Activated CD8-positive, alpha-beta memory T cell treated with anti-CD3 and anti-CD28 coated beads, Interleukin-2, amount 50 U/mL, for 1 hour (primary cell): ENCODE data around the gene CIAO3.
A peak's percentile ranks its signal among the peaks of the same experiment; 100 is the strongest.
"Not testable (repeated sequence)": the region's sequence is repeated elsewhere in the genome, so short reads cannot be mapped to it uniquely, and the experiment has no call there.

Experiments
- DNase-seq: peaks from one replicate; pipeline ENCODE4 v3.0.0-alpha.2; 2020; ENCODE audit errors: extremely low read depth

CIAO3 gene

DNA sequence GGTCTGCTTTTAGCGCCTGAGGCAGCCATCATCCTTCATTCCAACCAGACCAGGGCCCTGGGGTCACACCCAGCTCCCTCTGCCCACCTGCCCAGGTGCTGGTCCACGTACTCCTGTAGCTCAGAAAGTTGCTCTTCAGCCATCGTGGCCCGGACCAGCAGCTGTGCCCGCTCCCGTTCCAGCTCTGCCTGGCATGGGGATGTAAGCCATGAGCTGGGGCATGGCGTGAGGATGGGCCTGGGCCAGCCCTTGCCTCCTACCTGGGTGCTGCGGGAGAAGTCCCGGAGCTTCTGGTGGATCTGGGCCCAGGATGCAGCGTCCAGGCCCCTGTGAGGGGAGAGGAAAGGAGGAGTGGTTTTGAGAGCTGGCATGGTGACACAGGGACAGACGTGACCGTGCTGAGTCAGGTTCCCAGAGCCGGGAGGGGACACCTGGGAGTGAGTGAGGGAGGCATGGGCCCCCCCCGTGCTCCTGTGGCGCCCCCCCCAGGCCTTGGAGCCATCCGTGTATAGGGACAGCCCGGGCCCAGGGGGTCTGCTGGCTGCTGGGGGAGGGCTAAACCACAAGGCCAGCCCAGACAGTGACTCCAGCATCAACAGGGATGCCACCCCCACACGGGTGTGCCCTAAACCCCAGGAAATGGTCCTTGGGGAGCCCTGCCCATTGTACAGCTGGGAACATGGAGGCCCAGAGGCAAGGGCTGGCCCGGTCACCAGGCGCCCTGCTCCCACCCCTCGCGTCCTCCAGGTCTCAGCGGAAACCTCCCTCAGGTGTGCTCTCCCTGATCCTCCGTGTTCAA is 17.8 kb downstream of the CIAO3 start:
- DNase-seq: no peak

GRCh38 chr16:721765-722540 is 18.8 kb downstream of the CIAO3 start:
- no peak for DNase-seq

GRCh38 chr16:720990-721764 is 19.6 kb downstream of the CIAO3 start, which contains the start of gene ANTKMT:
TSS of gene ANTKMT (plus strand) at chr16:721146. CDS start at chr16:721275, 129 bp downstream.
- no peak for DNase-seq

- no peak for DNase-seq
These were observed 20.3 kb downstream of the CIAO3 start for GRCh38 chr16:720447-720989.

DNA sequence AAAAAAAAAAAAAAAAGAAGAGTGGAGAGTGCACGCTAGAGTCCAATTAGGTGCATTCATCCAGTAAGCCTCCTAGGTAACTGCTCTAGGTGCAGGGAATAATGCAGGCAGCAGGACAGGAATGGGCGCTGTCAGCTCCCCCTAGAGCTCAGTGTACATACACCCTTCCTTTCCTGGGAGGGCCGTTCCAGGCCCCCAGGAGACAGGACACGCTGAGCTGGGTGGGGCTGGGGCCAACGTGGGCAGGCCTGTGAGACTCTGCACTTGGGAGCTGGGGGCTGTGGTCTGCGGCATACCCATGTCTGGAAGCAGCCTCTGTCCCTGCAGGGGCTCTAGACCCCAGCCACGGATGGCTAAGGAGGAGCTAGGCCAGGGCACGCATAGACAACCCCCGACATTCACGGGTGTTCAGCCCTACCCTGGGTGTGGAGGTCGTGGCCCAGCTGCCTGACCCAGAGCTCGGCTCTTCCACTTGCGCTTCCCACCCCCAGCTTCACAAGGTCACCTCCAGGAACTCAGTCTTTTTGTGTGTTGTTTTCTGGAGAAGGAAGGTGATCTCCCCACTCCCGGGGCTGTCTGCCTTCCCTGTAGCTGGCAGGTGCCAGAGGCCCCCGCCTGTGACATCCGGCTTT is 20.9 kb downstream of the CIAO3 start:
- DNase-seq: no peak

GRCh38 chr16:718922-719321 is 21.9 kb downstream of the CIAO3 start:
- DNase-seq: no peak

DNA sequence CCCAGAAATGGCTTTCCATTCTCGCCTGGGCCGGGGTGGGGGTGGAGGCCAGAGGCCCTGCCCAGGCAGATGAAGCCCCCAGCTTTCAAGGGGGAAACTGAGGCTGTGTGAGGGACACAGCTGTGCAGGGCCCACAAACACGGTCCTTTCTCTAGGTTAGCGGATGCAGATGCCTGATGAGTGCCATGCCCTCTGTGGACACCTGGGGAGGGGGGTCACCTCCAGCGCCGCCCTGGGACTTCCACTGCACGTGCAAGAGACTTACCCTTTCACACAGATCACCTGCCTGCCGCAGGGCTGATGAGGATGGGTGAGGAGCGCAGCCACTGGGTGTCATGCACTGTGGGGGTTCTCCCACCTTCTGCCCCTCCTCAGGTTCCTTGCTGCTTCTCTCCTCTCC is 22.4 kb downstream of the CIAO3 start:
- no peak for DNase-seq

- DNase-seq: no peak
These were observed 23.1 kb downstream of the CIAO3 start for GRCh38 chr16:717450-718245.

- no peak for DNase-seq
These were observed 23.9 kb downstream of the CIAO3 start for GRCh38 chr16:716768-717325.

DNA sequence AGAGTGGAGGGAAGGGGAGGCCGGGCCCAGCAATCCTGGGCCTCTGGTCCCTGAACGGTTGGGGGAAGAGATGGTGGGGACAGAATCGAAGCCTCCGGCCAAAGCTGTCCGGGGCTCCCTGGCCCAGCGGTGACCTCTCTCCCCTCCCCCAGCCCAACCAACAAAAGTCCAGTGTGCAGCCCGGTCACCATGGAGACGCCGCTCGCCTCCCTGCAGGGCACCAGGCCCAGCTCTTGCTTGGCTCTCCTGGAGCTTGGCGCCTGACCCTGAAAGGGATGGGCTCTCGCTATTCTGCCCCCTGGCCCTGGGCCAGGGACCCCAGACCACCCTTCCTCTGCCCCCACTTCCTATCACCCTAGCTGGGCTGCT is 24.6 kb downstream of the CIAO3 start:
- DNase-seq: no peak

GRCh38 chr16:715477-716199 is 25.2 kb downstream of the CIAO3 start:
- no peak for DNase-seq

- DNase-seq: peak; percentile 65
These were observed 26.0 kb downstream of the CIAO3 start, which contains the start of gene METRN for GRCh38 chr16:714558-715476. TSS of gene METRN (plus strand) at chr16:715118. CDS start at chr16:715290, 172 bp downstream.

DNA sequence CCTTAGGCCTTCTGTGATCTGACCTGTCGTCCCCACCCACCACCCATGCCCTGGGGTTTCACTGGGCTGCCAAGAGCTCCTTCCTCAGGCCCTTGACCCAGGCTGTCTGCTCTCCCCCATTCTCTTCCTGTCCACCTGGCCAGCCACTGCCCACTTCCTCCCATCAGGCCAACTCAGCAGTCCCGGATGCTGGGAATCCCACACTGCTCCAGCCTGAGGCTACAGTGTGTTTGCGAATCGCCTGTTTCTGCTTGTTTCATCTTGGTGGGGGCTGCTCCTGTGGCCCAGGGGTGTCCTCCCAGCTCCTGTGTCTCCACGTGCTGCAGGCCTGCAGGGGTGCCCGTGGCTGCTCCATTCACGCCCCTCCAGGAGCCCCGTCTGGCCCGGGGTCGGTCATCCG is 26.7 kb downstream of the CIAO3 start:
- DNase-seq: no peak

DNA sequence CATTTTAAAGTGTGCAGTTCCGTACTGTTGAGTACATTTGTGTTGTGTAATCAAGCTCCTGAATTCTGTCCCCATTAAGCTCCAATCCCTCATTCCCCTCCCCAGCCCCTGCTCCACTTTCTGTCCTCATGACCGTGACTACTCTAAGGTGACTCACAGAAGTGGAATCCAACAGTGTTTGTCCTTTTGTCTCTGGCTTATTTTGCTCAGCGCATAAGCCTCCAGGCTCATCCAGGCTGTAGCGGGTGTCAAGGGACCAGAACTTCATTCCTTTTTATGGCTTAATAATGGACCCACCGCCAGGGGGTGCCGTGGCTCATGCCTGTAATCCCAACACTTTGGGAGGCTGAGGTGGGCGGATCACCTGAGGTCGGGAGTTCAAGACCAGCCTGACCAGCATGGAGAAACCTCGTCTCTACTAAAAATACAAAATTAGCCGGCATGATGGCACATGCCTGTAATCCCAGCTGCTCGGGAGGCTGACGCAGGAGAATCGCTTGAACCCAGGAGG is 28.0 kb downstream of the CIAO3 start:
- DNase-seq: not testable (repeated sequence)

GRCh38 chr16:711548-712320 is 29.1 kb downstream of the CIAO3 start:
- DNase-seq: no peak

DNA sequence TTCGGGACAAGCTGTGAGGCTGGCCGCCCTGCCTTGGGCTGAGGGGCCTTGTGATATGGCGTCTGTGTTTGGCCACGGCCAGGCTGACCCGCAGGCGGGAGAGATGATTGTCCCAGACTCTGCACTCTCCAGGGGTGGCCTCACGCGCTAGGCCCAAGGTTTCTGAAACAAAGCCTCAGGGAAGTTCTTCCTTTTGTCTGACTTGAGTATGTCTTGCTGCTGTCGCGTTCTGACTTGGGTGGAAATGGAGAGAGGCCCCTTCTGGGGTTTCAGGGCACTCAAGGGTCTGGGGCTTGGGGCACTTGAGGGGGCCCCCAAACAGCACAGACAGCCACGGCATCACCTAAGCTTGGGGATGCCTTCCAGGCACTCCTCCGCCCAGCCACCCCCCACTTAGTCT is 29.7 kb downstream of the CIAO3 start:
- DNase-seq: no peak

DNA sequence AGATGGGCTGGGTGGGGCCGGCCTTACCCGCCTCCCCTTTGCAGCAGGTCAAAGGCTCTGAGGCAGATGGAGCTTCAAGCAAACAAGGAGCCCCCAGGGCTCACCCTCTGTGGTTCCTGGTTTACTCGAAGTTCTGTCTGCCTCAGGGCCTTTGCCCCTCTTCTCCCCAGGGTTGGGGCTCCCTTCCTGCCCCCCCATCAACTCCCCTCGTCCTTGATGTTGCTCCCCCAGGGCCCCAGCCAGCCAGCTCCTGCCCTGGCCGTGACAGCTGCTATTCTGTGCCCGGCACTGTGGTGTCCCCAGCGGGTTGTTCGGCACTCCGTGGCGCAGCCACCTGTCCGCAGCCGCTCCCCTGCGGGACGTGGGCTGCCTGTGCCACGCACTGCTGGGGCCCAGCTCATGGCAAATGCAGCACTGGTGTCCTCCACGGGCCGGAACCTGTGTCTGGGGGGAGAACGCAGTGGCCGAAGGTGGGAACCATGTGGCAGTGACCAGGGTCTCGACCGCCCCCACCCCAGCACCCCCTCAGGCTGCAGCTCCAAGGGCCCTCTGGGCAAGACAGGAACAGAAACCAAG is 30.2 kb downstream of the CIAO3 start:
- DNase-seq: no peak
